A673 (cell line): ENCODE results near the gene SEC61A1.

Experiments
- CTCF ChIP-seq: fragments of 300-800, 200-600 bp; sonication (generic); conservative IDR thresholded peaks from 2 replicates; pipeline ENCODE4 v1.5.1; 2017; ENCODE audit warnings: low read depth, mild to moderate bottlenecking, antibody characterized with exemption, low read length, moderate library complexity, mixed read lengths
- EZH2 ChIP-seq: fragments of 200-600 bp; sonication (generic); IDR thresholded peaks from 2 replicates; pipeline ENCODE4 v1.6.1; 2017; ENCODE audit warnings: borderline replicate concordance, low read depth, mild to moderate bottlenecking, mixed read lengths, antibody characterized with exemption, low read length; ENCODE audit not compliant: poor library complexity, severe bottlenecking

- TF ChIP-seq CTCF, result no peak
- no peak for TF ChIP-seq EZH2
Observed at GRCh38 chr3:128112357-128112968, 60.2 kb downstream of the SEC61A1 start.
